GM12875 (cell line): Measurements from ENCODE around the gene SPINT1.

Experiments
- H3K4me3 ChIP-seq: one replicate; pipeline ENCODE4 v1.5.1; 2011; ENCODE audit warnings: low read depth, low read length, control low read depth
- CTCF ChIP-seq: IDR thresholded peaks from 2 replicates; pipeline ENCODE4 v1.5.1; 2011; ENCODE audit warnings: low read depth, mild to moderate bottlenecking, control low read depth, inconsistent platforms, low read length, moderate library complexity, borderline replicate concordance; ENCODE audit not compliant: insufficient read depth

Gene SPINT1

GRCh38 chr15:40902605-40903561 lies 59.0 kb downstream of the SPINT1 start:
- TF ChIP-seq CTCF: no peak
- no peak overlapping the region for H3K4me3 ChIP-seq

GRCh38 chr15:40904552-40905201 lies 60.8 kb downstream of the SPINT1 start:
- no peak for TF ChIP-seq CTCF
- H3K4me3 ChIP-seq: no peak overlapping the region

GRCh38 chr15:40906091-40906990 lies 62.5 kb downstream of the SPINT1 start:
- peak overlapping the region; percentile 44 for H3K4me3 ChIP-seq
- peak; percentile 90 for TF ChIP-seq CTCF

GRCh38 chr15:40906991-40907802 lies 63.3 kb downstream of the SPINT1 start:
- no peak for TF ChIP-seq CTCF
- peak overlapping the region; percentile 44 for H3K4me3 ChIP-seq
